Cardiac muscle cell (in vitro differentiated cells and primary cell): ENCODE data around the gene VEZF1. TPM values are rescaled to one million over a fixed set of nuclear protein-coding genes. Genes with fewer than 3 reads are reported as not detected.

Source experiments
- DNase-seq, 2 donors: peaks; one replicate each; pipeline versions ENCODE4 v3.0.0 to v3.0.0-alpha.2; 2010 to 2017; ENCODE audit warnings: low read depth in 1 of 2, low spot score in 1 of 2
- H3K27ac ChIP-seq: fragments of 200-600 bp; sonication (generic); 2 replicates; pipeline ENCODE4 v1.5.1; 2016
- H3K27me3 ChIP-seq: fragments of 200-600 bp; sonication (generic); 2 replicates; pipeline ENCODE4 v1.6.0; 2016; ENCODE audit warnings: control low read depth
- H3K36me3 ChIP-seq: fragments of 200-600 bp; sonication (generic); 2 replicates; pipeline ENCODE4 v1.5.1; 2016; ENCODE audit warnings: control low read depth
- H3K4me1 ChIP-seq: fragments of 200-600 bp; sonication (generic); 2 replicates; pipeline ENCODE4 v1.8.1; 2017; ENCODE audit warnings: low read depth, mild to moderate bottlenecking, mixed run types
- H3K4me3 ChIP-seq: fragments of 200-600 bp; sonication (generic); 2 replicates; pipeline ENCODE4 v1.5.1; 2016; ENCODE audit warnings: mild to moderate bottlenecking
- H3K9me3 ChIP-seq: fragments of 200-600 bp; sonication (generic); 2 replicates; pipeline ENCODE4 v1.5.1; 2017; ENCODE audit warnings: low read depth, mild to moderate bottlenecking, control low read depth
- polyA plus RNA-seq: library from polyadenylated mRNA; unstranded; fragments of >200 nt; fragmentation: Nextera tagmentation; extraction: Ambion mirVana; gene quantifications from 2 replicates; pipeline ENCODE4 v1.2.1, GENCODE V29; 2016
- total RNA-seq: library from RNA; depleted of rRNA; stranded (reverse); fragments of >200 nt; gene quantifications from 2 replicates; pipeline ENCODE4 v1.2.3, GENCODE V29; 2016
- TF ChIP-seq, protein P1 (sequence below): IDR thresholded peaks from 2 replicates; pipeline ENCODE4 v1.5.1; 2012; ENCODE audit warnings: low read depth, mild to moderate bottlenecking, low read length

Gene VEZF1
- total and polyA plus RNA-seq, 2 experiments from 2014 or later: 18.5 to 37.3 TPM

DNA sequence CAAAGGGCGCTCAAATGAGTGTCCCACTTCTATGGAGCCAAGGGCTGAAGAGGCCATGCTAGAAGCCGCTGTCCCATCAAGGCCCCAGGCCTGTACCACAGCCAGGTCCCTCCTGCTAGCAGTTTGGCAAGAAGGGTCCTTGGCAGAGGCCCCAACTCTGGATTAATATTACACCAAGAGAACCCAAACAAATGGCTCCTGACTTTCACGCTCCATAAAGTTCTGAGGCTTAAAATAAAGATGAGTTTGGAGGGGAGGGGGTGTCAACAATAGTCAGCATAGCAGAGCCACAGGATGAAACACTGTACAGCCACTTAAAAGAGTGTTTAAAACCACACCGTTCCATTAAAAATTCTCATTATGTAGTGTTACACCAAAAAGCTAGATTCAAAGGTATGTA is 63.4 kb downstream of the VEZF1 start:
- DNase-seq: no peak
- H3K36me3 ChIP-seq: no peaks in the 10 kb centered on the region
- no peaks in the 10 kb centered on the region for H3K27me3 ChIP-seq
- TF ChIP-seq, protein P1, sequence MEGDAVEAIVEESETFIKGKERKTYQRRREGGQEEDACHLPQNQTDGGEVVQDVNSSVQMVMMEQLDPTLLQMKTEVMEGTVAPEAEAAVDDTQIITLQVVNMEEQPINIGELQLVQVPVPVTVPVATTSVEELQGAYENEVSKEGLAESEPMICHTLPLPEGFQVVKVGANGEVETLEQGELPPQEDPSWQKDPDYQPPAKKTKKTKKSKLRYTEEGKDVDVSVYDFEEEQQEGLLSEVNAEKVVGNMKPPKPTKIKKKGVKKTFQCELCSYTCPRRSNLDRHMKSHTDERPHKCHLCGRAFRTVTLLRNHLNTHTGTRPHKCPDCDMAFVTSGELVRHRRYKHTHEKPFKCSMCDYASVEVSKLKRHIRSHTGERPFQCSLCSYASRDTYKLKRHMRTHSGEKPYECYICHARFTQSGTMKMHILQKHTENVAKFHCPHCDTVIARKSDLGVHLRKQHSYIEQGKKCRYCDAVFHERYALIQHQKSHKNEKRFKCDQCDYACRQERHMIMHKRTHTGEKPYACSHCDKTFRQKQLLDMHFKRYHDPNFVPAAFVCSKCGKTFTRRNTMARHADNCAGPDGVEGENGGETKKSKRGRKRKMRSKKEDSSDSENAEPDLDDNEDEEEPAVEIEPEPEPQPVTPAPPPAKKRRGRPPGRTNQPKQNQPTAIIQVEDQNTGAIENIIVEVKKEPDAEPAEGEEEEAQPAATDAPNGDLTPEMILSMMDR: no peak
- H3K9me3 ChIP-seq: no peaks in the 10 kb centered on the region
- H3K4me3 ChIP-seq: no peak overlapping the region
- H3K4me1 ChIP-seq: peaks cover 5% of the 10 kb centered on the region
- H3K27ac ChIP-seq: no peak overlapping the region

Other genes with a start within 250 kb of the VEZF1 start
- gene CCDC182, start 243.0 kb downstream of the VEZF1 start, total RNA-seq: not detected in 2 replicates
- not detected in 2 replicates for gene CCDC182, start 243.0 kb downstream of the VEZF1 start, polyA plus RNA-seq
- 24.4 and 34.5 TPM in 2 replicates for gene MRPS23, start 138.2 kb downstream of the VEZF1 start, total RNA-seq
- 62.7 and 87.9 TPM in 2 replicates for gene MRPS23, start 138.2 kb downstream of the VEZF1 start, polyA plus RNA-seq
- gene CUEDC1, start 32.8 kb downstream of the VEZF1 start, total RNA-seq: 14.8 and 18.3 TPM in 2 replicates
- 10.9 and 15.3 TPM in 2 replicates for gene CUEDC1, start 32.8 kb downstream of the VEZF1 start, polyA plus RNA-seq
- 209 and 235 TPM in 2 replicates for gene SRSF1, start 19.0 kb upstream of the VEZF1 start, total RNA-seq
- 127 and 146 TPM in 2 replicates for gene SRSF1, start 19.0 kb upstream of the VEZF1 start, polyA plus RNA-seq
- gene DYNLL2, start 95.2 kb upstream of the VEZF1 start, total RNA-seq: 14.2 and 16.3 TPM in 2 replicates
- gene DYNLL2, start 95.2 kb upstream of the VEZF1 start, polyA plus RNA-seq: 0.62 and 0.79 TPM in 2 replicates
- 0.04 TPM in 1 of 2 replicates, not detected in the other for gene OR4D1, start 160.1 kb upstream of the VEZF1 start, total RNA-seq
- gene OR4D1, start 160.1 kb upstream of the VEZF1 start, polyA plus RNA-seq: not detected in 2 replicates
- gene OR4D2, start 178.7 kb upstream of the VEZF1 start, total RNA-seq: not detected in 2 replicates
- gene OR4D2, start 178.7 kb upstream of the VEZF1 start, polyA plus RNA-seq: not detected in 2 replicates
- gene EPX, start 204.5 kb upstream of the VEZF1 start, total RNA-seq: not detected in 2 replicates
- gene EPX, start 204.5 kb upstream of the VEZF1 start, polyA plus RNA-seq: not detected in 2 replicates
- gene MKS1, start 231.0 kb upstream of the VEZF1 start, total RNA-seq: 18.0 and 29.7 TPM in 2 replicates
- 28.6 and 42.7 TPM in 2 replicates for gene MKS1, start 231.0 kb upstream of the VEZF1 start, polyA plus RNA-seq